ENCODE data around the gene RHBG. TPM values are rescaled to one million over a fixed set of nuclear protein-coding genes. Genes with fewer than 3 reads are reported as not detected.

Gene RHBG
- total RNA-seq, 4 donors from 2014 or later: not detected

GRCh38 chr1:156387870-156388173 is 18.8 kb downstream of the RHBG start:
- 69% methylated on average over 14 of the region's 15 CpGs; no CpG with 5 or more reads in 1 of the 2 donors for WGBS, 2 donors (ENCODE audit: low coverage in 1 of 2)
- H3K9me3 ChIP-seq: no peaks in the 10 kb centered on the region
- DNase-seq: no peak
- no peaks in the 10 kb centered on the region for H3K36me3 ChIP-seq
- TF ChIP-seq CTCF (IDR thresholded peaks at IDR 0.05): no peak
- intact Hi-C loops (cut with DNase I; ENCODE audit: low total_unique reads): loop anchor here (2.0 kb wide), 1 partner anchor 57 kb away; no protein-coding TSS in a partner anchor
- no peak overlapping the region for H3K4me3 ChIP-seq
- no peak overlapping the region for H3K27ac ChIP-seq
- peaks cover 70% of the 10 kb centered on the region for H3K27me3 ChIP-seq
- in situ Hi-C loops (cut with MboI; ENCODE audit: low pct_ligation_motif_present in 1 of 4, low pct_unique_long_range_greater_than_20kb in 1 of 4, low sequenced_read_pairs in 3 of 4): loop anchor here (5.0 to 25.0 kb wide), 4 partner anchors 54 to 224 kb away; partner anchors contain the start of genes GPATCH4 (in 1 of the 4) and HAPLN2 (in 1 of the 4)
- H3K4me1 ChIP-seq: no peaks in the 10 kb centered on the region

DNA sequence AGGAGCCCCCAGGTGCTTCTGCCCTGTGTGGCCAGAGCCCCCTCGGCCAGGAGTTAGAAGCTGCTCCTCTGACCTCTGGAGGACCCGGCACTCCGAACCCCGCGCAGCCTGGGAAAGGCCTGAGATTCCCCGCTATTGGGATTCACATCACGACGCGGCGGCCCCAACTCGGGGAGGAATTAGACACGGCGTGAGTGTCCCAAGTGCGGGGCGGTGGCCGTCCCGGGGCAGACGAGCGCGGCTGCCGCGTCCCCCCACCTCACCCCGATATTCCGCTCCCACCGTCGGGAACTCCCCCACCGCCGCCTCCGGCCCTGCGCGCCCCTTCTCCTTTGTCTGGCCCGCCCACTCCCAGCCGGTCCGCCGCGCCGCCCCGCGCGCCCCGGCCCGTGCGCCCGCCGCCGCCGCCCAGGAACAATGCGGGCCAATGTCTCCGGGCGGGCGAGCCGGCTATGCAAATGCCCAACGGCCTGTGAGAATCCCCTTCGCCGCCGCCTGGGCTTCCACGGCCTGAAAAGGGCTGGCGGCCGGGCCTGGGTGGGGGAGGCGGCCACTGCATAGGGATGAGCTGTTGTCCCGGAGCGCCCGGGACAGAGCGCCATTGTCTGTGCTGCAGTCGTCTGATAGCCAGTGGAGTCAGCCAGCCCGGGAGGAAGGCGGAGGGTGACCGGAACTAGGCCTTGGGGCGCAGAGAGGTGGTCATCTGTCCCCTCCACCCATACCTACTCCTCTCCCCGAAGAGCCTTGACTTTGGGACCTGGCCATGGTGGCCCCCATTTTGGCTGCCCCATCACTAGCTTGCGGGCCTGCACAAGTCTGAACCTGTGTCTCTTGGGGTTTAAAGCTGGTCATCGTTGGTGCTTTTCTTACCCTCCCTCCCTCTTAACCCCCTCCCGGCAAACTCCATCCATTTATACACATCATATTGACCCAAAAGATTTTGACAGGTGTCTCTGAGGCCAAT is 19.4 kb downstream of the RHBG start:
- Histone ChIP-seq H3K4me1 (no peaks in the 10 kb centered on the region), H3K27me3 (peaks cover 73% of the 10 kb centered on the region), H3K36me3 (no peaks in the 10 kb centered on the region), H3K4me3 (no peak overlapping the region), H3K9me3 (no peaks in the 10 kb centered on the region), H3K27ac (no peak overlapping the region)
- WGBS, 2 donors (ENCODE audit: low coverage in 1 of 2): 10 to 92% methylated on average over 2 to 65 of the region's 73 CpGs
- no peak for TF ChIP-seq POLR2AphosphoS5 (IDR thresholded peaks at IDR 0.05)
- TF ChIP-seq POLR2A (IDR thresholded peaks at IDR 0.05): no peak
- TF ChIP-seq CTCF (IDR thresholded peaks at IDR 0.05): no peak
- no peak for TF ChIP-seq EP300 (IDR thresholded peaks at IDR 0.05; ENCODE audit: low read depth)
- in situ Hi-C loops (cut with MboI; ENCODE audit: low pct_ligation_motif_present in 1 of 4, low pct_unique_long_range_greater_than_20kb in 1 of 4, low sequenced_read_pairs in 3 of 4) (loop anchor here (5.0 to 25.0 kb wide), 4 partner anchors 54 to 224 kb away; partner anchors contain the start of genes GPATCH4 (in 1 of the 4) and HAPLN2 (in 1 of the 4)), intact Hi-C loops (cut with DNase I; ENCODE audit: low total_unique reads) (no loop called here)
- DNase-seq: no peak

DNA sequence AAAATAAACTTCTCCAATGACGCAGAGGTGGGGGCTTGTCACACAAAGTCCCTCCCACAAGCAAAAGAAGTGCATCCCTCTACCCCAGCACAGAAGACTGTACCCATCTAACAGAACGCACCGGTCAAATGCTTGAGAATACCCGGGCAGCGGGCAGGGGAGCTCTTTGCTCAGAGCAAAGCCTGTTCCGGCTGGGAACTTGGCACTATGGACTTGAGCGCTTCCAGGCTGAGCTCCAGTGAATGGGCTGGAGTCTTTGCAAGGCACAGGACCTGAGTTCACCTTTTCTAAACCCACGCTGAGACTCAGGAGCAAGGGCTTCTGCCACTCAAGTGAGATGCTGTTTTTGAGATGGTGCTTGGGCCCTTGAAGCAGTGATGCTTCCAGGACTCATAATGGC is 20.3 kb downstream of the RHBG start:
- Histone ChIP-seq H3K27me3 (peaks cover 73% of the 10 kb centered on the region), H3K27ac (no peak overlapping the region), H3K9me3 (no peaks in the 10 kb centered on the region), H3K36me3 (no peaks in the 10 kb centered on the region), H3K4me3 (no peak overlapping the region), H3K4me1 (no peaks in the 10 kb centered on the region)
- DNase-seq: no peak
- in situ Hi-C loops (cut with MboI; ENCODE audit: low pct_ligation_motif_present in 1 of 4, low pct_unique_long_range_greater_than_20kb in 1 of 4, low sequenced_read_pairs in 3 of 4): loop anchor here (5.0 to 25.0 kb wide), 4 partner anchors 53 to 223 kb away; partner anchors contain the start of genes GPATCH4 (in 1 of the 4) and HAPLN2 (in 1 of the 4)
- TF ChIP-seq EP300 (IDR thresholded peaks at IDR 0.05; ENCODE audit: low read depth) (no peak), CTCF (IDR thresholded peaks at IDR 0.05) (no peak), POLR2AphosphoS5 (IDR thresholded peaks at IDR 0.05) (no peak), POLR2A (IDR thresholded peaks at IDR 0.05) (no peak)
- intact Hi-C loops (cut with DNase I; ENCODE audit: low total_unique reads): no loop called here
- 90% methylated on average over 8 of the region's 8 CpGs; no CpG with 5 or more reads in 1 of the 2 donors for whole genome bisulfite sequencing, 2 donors (ENCODE audit: low coverage in 1 of 2)

GRCh38 chr1:156390469-156391365 is 21.7 kb downstream of the RHBG start:
- Histone ChIP-seq H3K27ac (no peak overlapping the region), H3K4me3 (no peak overlapping the region), H3K27me3 (peaks cover 73% of the 10 kb centered on the region), H3K36me3 (no peaks in the 10 kb centered on the region), H3K4me1 (no peaks in the 10 kb centered on the region), H3K9me3 (no peaks in the 10 kb centered on the region)
- intact Hi-C loops (cut with DNase I; ENCODE audit: low total_unique reads) (loop anchor here (10.0 kb wide), 1 partner anchor 224 kb away; the partner anchor contains the start of gene HAPLN2), in situ Hi-C loops (cut with MboI; ENCODE audit: low pct_ligation_motif_present in 1 of 4, low pct_unique_long_range_greater_than_20kb in 1 of 4, low sequenced_read_pairs in 3 of 4) (loop anchor here in 1 of 4 donors (25.0 kb wide), 1 partner anchor 222 kb away; the partner anchor contains the start of genes GPATCH4 and HAPLN2)
- no peak for TF ChIP-seq POLR2AphosphoS5 (IDR thresholded peaks at IDR 0.05)
- TF ChIP-seq CTCF (IDR thresholded peaks at IDR 0.05): no peak
- no peak for TF ChIP-seq EP300 (IDR thresholded peaks at IDR 0.05; ENCODE audit: low read depth)
- TF ChIP-seq POLR2A (IDR thresholded peaks at IDR 0.05): no peak
- no peak for DNase-seq
- WGBS, 2 donors (ENCODE audit: low coverage in 1 of 2): 44 to 65% methylated on average over 6 to 20 of the region's 20 CpGs
